ENCODE data around the gene USP31.

Gene USP31

DNA sequence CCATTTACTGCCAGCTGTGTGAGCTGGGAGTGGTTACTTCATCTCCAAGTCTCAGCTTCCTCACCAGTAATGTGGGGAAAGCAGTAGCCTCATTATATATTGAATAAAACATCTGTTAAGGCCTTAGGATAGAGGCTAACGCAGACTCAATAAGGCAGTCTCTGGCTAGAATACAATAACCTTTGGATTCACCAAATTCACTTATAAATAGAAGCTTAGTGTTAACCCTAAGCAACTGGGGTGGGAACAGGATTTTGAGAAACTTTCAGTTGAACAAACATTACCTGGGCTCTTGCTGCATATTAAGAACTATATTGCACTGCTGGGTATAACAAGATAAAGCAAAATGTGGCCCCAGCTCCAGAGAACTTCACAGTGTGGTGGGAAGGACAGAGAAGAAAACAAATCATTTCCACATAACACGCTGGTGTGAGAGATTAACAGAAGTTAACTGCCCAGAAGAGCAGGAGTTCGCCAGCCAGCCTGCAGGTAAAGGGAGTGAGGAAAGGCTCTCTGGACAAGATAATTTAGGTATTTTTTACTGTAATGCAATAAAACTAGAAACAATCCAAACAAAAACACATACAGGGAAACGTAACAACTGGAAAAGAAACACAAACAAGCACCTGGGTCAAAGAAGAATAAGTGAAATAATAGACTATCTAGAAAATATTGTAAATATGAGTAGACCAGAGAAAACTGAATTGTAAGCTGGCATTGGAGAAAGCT is 57.0 kb downstream of the USP31 start:
- no peak for DNase-seq (ENCODE audit: low spot score)

GRCh38 chr16:23089111-23089510 is 60.1 kb downstream of the USP31 start:
- DNase-seq (ENCODE audit: low spot score) = no peak

- no peak for DNase-seq (ENCODE audit: low spot score)
These were observed 61.2 kb downstream of the USP31 start for GRCh38 chr16:23088018-23088417.

DNA sequence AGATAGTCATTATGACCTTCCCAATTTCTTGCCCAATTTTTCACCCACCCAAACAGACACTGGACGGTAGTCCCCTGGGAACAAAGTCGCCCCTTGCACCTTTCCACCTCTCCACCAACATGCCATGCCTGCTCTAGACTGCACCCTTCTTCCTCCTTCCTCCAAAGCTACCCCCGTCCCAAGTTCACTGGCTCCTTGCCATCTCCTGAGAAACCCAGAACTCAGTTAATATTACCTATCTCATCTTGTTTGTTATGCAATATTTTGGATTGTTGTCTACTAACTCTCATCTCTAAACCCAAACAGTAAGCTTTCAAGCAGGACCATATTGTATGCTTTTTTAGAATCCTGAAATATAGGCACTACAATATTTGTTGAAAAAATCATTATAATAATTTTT is 63.3 kb downstream of the USP31 start:
- no peak for DNase-seq (ENCODE audit: low spot score)

- no peak for DNase-seq (ENCODE audit: low spot score)
These were observed 67.0 kb downstream of the USP31 start for GRCh38 chr16:23082161-23082788.

GRCh38 chr16:23081675-23082119 is 67.6 kb downstream of the USP31 start:
- no peak for DNase-seq (ENCODE audit: low spot score)

DNA sequence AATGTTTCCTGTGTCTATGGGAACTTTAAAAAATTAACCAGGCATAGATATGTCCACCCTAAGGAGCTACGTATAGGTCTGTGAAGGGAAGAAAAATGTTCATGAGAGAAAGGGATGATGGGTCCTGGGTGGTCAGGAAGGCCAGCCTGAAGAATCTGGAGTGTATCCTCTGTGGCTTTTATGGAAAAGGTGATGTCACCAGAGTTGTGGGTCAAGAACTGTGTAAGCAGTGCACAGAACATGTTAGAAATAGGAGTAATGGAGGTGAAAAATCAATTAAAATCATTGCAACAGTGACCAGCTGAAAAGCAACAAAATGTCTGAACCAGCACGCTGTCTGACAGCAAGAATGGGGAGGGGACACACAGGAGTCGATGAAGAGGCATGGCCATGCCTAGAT is 68.5 kb downstream of the USP31 start:
- no peak for DNase-seq (ENCODE audit: low spot score)

- DNase-seq (ENCODE audit: low spot score) = no peak
These were observed 68.9 kb downstream of the USP31 start for GRCh38 chr16:23080329-23080728.

GRCh38 chr16:23079675-23080301 is 69.5 kb downstream of the USP31 start:
- no peak for DNase-seq (ENCODE audit: low spot score)

DNA sequence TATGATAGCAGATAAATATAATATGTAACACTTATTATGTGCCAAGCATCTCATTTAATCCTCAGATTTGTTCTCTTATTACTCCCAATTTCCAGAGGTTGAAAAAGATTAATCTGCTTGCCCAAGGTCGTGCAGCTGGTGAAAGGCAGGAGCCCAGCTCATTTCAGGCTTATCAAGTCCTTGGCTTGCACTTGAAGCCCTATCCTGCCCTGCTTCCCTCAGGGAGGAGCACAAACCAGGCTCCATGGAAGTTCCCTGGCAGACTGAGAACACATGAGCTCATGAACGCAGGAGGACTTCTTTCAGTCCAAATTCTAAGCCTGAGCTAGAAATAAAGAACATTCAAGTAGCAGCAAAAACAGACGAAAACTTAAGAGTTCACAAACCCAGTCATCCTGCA is 74.8 kb downstream of the USP31 start:
- DNase-seq (ENCODE audit: low spot score) = no peak

DNA sequence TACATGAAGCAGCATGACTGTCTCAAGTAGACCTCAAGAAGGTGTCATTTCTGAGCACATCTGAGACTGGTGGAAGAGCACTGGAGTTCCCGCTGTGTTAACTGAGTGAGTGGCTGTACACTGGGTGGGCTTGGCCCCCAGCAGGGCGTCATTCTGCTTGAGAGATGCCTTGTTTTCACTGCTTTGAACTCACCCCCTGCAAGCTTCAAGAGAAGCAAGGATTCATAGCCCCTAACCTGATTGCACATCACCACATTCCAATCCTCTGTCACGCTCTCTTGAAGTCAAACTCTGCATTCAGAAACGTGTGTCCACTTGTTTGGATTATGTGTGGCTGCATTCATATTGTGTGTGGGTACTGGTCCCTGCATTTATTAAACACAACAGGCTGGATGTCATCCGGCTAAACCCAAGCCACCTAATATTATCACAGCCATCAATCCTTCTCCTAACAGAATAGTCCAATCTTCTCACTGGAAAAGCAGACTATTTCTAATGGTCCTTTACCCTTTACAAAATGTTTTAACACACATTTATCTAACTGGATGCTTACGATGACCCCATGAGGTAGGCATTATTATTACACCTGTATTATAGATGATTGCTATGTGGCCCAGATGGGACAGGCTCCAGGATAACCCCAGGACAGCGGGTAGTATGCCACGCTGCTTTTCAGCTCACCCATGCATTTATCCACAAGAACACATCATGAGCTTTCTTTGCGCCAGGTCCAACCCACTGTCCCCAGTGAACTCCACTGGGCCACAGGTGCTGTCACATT is 76.3 kb downstream of the USP31 start:
- DNase-seq (ENCODE audit: low spot score) = no peak

- DNase-seq (ENCODE audit: low spot score) = no peak
These were observed 77.1 kb downstream of the USP31 start for GRCh38 chr16:23072084-23072599.

DNA sequence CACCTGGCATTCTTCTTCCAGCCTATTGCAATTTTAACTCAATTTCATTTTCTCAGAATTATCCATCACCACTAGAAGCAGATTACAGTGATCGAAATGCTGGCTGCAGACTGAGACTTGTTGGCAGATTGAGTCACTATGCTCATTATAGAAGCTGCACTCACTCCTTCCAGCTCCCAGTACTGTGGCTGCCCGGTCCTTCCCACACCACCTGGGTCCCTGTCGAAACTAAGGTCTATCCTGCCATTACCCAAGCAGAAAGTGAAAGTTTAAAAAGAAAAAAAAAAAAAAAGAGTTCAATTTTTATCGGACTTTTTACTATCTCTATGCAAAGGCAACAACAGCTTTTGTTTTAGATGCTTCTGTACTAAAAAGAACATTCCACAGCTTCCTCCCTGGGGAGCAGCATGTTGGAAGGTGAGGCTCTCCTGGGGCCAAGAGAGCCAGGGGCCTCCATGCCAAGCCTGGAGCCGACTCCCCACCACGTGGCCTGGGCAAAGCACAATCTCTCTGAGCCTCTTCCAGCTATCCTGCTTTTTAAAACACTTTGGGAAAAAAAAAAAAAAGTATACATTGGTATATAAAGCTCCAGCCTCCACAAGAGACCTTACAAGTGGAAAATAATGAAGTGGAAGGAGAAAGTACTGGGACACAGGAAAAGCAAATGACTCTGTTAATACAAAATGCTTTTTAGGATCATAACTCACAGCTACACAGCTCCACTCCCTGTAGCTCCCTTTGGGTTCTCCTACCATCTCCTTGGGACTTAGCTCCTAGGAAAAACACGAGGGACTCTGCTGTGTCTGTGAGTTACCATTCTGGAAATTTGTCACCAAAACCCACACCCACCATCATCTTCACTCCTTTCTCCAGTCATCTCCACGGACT is 77.8 kb downstream of the USP31 start:
- DNase-seq (ENCODE audit: low spot score) = no peak

DNA sequence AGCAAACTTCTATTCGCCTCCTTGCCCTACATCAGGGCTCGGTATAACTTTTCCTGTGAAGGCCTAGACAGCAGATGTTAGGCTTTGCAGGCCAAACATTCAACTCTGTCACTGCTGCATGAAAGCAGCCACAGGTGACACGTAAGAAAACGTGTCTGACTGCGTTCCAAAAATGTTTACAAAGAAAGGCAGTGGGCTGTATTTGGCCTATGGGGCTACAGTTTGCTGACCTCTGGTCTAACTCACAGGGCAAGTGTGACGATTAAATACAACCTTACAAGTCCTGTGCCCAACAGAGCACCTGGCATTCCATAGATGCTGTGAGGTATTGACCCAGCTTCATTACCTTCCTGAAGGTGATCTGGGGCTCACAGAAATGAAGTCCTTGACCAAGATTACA is 79.4 kb downstream of the USP31 start:
- DNase-seq (ENCODE audit: low spot score) = no peak

- no peak for DNase-seq (ENCODE audit: low spot score)
These were observed 81.0 kb downstream of the USP31 start for GRCh38 chr16:23068079-23068736.

DNA sequence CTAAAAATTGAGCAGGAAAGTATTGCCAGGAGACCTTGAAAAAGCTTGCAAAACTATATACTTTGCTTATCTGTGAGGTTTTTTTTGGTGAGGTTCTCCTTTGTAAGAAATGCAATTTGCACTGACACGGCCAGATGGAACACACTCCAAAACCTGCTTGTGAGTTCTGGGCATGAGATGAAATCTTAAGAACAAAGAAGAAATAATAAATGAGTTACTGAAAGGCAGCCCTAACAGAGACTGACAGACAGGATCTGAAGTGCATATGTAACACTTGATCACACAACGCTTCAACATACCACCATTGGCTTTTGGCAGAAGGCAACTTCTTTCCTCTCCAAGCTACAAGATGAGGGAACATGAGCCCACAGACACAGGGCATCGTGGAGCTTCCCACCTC is 82.6 kb downstream of the USP31 start:
- no peak for DNase-seq (ENCODE audit: low spot score)

GRCh38 chr16:23064639-23065038 is 84.6 kb downstream of the USP31 start:
- DNase-seq (ENCODE audit: low spot score) = no peak

- no peak for DNase-seq (ENCODE audit: low spot score)
These were observed 86.7 kb downstream of the USP31 start for GRCh38 chr16:23062524-23062923.

- DNase-seq (ENCODE audit: low spot score) = no peak
These were observed 87.6 kb downstream of the USP31 start for GRCh38 chr16:23061669-23062068.

- DNase-seq (ENCODE audit: low spot score) = peak; percentile 65
These were observed 88.6 kb downstream of the USP31 start for GRCh38 chr16:23060458-23061320.

Data from D341Med (cell line).